Coronary artery (tissue), 2 donors: ENCODE data around the gene SULT1E1.

Experiments
- DNase-seq: peaks from one replicate; pipeline ENCODE4 v3.0.0-alpha.2; 2017; ENCODE audit warnings: low spot score
- H3K27ac ChIP-seq, 2 donors: fragments of 200-600 bp; sonication (generic); one replicate each; pipeline ENCODE4 v1.5.1; 2016 to 2019
- H3K4me3 ChIP-seq: fragments of 200-600 bp; sonication (generic); 2 replicates; pipeline ENCODE4 v1.5.1; 2016; ENCODE audit warnings: mild to moderate bottlenecking, moderate library complexity
- TF ChIP-seq, protein P1 (sequence below): fragments of 200-600 bp; sonication (generic); IDR thresholded peaks from one replicate; pipeline ENCODE4 v1.5.1; 2019; ENCODE audit warnings: antibody characterized with exemption

The SULT1E1 gene

DNA sequence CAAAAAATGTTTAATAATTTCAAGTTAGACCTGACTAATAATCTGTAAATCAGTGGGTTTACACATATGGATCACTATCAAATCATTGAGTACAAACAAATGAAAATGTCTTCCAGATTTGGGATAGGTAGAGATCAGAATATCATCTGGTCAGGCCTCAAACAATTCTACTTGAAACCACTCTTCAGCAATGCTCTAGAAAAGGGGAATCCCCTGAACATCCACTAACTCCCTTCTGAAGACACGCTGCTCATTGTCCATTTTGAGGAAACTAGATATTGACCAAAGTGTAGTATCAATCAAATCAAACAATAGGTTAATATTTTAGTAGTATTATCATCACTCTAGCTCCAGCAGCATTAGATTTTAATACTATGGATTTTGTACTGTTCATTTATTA lies 46.3 kb downstream of the SULT1E1 start:
- DNase-seq: no peak
- no peak overlapping the region for H3K27ac ChIP-seq
- TF ChIP-seq, protein P1, sequence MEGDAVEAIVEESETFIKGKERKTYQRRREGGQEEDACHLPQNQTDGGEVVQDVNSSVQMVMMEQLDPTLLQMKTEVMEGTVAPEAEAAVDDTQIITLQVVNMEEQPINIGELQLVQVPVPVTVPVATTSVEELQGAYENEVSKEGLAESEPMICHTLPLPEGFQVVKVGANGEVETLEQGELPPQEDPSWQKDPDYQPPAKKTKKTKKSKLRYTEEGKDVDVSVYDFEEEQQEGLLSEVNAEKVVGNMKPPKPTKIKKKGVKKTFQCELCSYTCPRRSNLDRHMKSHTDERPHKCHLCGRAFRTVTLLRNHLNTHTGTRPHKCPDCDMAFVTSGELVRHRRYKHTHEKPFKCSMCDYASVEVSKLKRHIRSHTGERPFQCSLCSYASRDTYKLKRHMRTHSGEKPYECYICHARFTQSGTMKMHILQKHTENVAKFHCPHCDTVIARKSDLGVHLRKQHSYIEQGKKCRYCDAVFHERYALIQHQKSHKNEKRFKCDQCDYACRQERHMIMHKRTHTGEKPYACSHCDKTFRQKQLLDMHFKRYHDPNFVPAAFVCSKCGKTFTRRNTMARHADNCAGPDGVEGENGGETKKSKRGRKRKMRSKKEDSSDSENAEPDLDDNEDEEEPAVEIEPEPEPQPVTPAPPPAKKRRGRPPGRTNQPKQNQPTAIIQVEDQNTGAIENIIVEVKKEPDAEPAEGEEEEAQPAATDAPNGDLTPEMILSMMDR: no peak
- H3K4me3 ChIP-seq: no peak overlapping the region

DNA sequence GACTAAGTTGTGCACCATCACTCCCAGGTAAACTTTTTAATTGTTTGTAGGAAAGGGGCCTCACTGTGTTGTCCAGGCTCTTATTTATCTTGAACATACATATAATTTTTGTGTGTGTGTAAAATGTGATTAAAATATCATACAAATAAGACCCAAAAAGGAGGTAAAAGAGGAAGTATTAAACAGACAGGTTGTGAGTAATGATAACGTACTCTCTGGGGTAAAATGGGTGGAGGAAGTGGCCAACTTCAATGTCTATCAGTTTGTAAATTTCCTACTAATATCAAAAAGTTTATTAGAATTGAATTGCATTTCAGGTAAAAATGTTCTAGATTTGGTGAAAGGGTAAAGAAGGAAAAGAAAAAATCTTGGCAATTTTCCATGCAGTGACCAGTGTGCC lies 48.8 kb downstream of the SULT1E1 start:
- no peak for DNase-seq
- no peak overlapping the region for H3K27ac ChIP-seq
- no peak overlapping the region for H3K4me3 ChIP-seq
- TF ChIP-seq, protein P1: no peak

DNA sequence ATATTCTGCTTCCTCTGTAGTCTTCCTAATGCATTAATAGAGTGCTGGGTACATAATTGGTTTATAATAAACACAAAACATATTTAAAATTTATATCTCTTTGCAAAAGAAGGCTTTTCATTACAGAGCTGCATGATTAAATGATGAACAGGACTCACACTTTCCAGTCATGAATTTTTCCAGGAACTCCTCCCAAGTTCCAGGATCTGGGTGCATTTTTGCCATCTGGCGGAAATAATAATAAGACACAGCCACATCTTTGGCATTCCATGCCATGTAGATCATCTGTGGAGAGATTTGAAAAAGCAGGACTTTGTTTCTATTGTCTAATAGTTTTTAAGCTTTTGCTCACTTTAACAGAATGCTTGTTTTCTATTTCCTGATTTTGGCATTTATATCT lies 59.3 kb downstream of the SULT1E1 start:
- no peak overlapping the region for H3K27ac ChIP-seq
- H3K4me3 ChIP-seq: no peak overlapping the region
- no peak for DNase-seq
- TF ChIP-seq, protein P1: no peak

DNA sequence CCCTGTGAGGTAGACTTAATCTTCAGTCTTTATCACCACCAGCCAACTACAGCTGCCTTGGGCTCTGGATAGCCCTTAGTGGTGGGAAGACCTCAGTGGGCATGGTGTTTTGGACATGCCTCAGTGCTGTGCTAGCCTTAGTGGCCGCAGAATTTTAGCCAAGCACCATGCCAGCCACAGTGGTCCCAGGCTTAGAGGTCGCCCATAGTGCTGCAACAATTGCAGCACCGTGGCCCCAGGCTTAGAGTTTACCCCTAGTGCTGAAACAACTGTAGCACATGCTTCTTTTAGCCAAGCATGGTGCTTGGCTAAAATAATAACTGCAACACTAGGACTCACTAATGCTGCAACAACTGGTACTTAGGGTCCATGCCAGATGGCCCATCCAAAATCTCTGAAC lies 60.6 kb downstream of the SULT1E1 start:
- Histone ChIP-seq H3K4me3 (no peak overlapping the region), H3K27ac (no peak overlapping the region)
- TF ChIP-seq, protein P1: no peak
- no peak for DNase-seq

DNA sequence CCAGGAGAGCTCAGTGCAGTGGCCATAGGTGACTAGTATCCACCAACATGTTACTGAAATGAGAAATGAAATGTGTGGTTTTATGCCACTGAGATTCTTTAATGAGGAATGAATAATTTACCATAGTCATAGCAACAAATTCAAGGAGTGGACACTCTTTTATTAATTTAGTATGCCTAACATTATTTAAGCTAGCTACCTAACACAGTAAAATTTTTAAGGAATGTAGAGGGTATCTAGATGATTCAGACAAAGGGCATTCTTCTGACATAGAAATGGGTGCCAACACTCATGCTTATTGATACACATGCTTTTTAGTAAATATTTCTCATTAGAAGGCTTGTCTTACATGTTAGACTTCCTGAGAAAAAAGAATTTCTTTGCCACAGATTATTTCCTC lies 66.2 kb downstream of the SULT1E1 start:
- Histone ChIP-seq H3K4me3 (no peak overlapping the region), H3K27ac (no peak overlapping the region)
- TF ChIP-seq, protein P1: no peak
- no peak for DNase-seq
